Measurements from ENCODE around the gene CRACDL.

- TF ChIP-seq CREB1 (IDR thresholded peaks at IDR 0.05; ENCODE audit: low read depth), result no peak
- TF ChIP-seq, protein P1, sequence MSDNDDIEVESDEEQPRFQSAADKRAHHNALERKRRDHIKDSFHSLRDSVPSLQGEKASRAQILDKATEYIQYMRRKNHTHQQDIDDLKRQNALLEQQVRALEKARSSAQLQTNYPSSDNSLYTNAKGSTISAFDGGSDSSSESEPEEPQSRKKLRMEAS (IDR thresholded peaks at IDR 0.05), result no peak
These were observed 148.3 kb downstream of the CRACDL start for GRCh38 chr2:98787700-98788099.
